Measurements from ENCODE around the gene ZNF587B.
"Not testable (repeated sequence)": the region's sequence is repeated elsewhere in the genome, so short reads cannot be mapped to it uniquely, and the experiment has no call there.

GRCh38 chr19:57873883-57874799 lies 44.0 kb downstream of the ZNF587B start:
- not testable (repeated sequence) for TF ChIP-seq ZNF274 (IDR thresholded peaks at IDR 0.05; ENCODE audit: low read depth, low read length); SUZ12 (IDR thresholded peaks at IDR 0.05; ENCODE audit: extremely low read depth, insufficient read depth, insufficient read length)

Measured in NT2/D1 (cell line).